ENCODE results near the gene NR5A2.
A peak's percentile ranks its signal among the peaks of the same experiment; 100 is the strongest.

Gene NR5A2

GRCh38 chr1:200152336-200152735 lies 124.8 kb downstream of the NR5A2 start:
- TF ChIP-seq, protein P1, sequence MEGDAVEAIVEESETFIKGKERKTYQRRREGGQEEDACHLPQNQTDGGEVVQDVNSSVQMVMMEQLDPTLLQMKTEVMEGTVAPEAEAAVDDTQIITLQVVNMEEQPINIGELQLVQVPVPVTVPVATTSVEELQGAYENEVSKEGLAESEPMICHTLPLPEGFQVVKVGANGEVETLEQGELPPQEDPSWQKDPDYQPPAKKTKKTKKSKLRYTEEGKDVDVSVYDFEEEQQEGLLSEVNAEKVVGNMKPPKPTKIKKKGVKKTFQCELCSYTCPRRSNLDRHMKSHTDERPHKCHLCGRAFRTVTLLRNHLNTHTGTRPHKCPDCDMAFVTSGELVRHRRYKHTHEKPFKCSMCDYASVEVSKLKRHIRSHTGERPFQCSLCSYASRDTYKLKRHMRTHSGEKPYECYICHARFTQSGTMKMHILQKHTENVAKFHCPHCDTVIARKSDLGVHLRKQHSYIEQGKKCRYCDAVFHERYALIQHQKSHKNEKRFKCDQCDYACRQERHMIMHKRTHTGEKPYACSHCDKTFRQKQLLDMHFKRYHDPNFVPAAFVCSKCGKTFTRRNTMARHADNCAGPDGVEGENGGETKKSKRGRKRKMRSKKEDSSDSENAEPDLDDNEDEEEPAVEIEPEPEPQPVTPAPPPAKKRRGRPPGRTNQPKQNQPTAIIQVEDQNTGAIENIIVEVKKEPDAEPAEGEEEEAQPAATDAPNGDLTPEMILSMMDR (IDR thresholded peaks at IDR 0.05; ENCODE audit: low read length) = no peak
- no peak for TF ChIP-seq EZH2 (IDR thresholded peaks at IDR 0.05; ENCODE audit: borderline replicate concordance, low read length)
- Histone ChIP-seq H3K27me3 (ENCODE audit: insufficient read depth, low read length) (no peaks in the 10 kb centered on the region), H3K79me2 (ENCODE audit: insufficient read depth, low read length) (no peaks in the 10 kb centered on the region), H3K4me2 (ENCODE audit: low read length) (no peak overlapping the region), H2AFZ (ENCODE audit: low read length) (no peak overlapping the region), H3K27ac (ENCODE audit: low read depth, low read length, poor library complexity, severe bottlenecking) (peak overlapping the region; percentile 90), H4K20me1 (ENCODE audit: insufficient read depth, low read length) (no peaks in the 10 kb centered on the region), H3K4me1 (ENCODE audit: insufficient read depth, low read length, severe bottlenecking) (peaks cover 57% of the 10 kb centered on the region), H3K9ac (ENCODE audit: low read length) (no peak overlapping the region), H3K4me3 (ENCODE audit: low read depth, low read length, poor library complexity, severe bottlenecking) (no peak overlapping the region), H3K36me3 (ENCODE audit: insufficient read depth, low read length) (no peaks in the 10 kb centered on the region), H3K9me2 (ENCODE audit: low read depth, low read length) (no peaks in the 10 kb centered on the region), H3F3A (ENCODE audit: insufficient read depth, low read length) (0 out of 2 replicates have a peak, but pooled peaks cover 2% of the 10 kb centered on the region), H3K9me3 (ENCODE audit: low read length) (no peaks in the 10 kb centered on the region)

DNA sequence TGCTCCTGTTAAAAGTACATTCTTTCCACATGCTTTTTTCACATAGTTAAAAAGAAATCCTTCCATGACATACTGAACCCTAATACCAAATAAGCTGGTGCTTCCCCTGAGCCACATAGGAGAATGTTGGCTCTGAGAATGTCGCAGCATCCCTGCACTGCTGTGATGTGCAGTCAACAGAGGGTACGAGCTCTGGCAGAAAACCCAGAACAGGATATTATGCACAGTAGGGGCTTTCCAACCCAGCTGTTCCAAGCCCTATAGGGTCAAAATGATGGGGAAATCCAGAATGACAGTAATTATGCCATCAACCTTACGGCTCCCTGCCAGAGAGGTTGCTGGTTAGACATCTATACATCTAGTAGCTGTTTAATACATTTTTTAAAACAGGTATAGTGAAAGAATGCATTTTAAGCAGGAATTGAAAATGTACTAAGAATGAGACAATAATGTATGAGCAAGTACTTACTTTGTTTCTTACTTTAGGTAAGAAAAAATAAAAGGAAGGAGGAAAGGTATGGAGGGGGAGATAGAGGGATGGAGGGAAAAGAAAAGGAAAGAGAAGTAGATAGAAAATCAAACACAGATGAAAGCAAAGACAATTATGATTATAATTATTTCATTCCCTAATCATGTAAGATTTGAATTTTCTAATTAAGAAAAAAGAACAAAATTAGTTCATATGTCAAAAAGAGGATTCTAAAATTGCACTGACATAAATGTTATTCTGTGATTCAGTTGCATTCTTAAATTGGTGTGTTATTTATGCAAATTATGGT lies 126.0 kb downstream of the NR5A2 start:
- Histone ChIP-seq H3K27ac (ENCODE audit: low read depth, low read length, poor library complexity, severe bottlenecking) (peak overlapping the region; percentile 90), H4K20me1 (ENCODE audit: insufficient read depth, low read length) (no peaks in the 10 kb centered on the region), H3K79me2 (ENCODE audit: insufficient read depth, low read length) (no peaks in the 10 kb centered on the region), H3K4me2 (ENCODE audit: low read length) (peak overlapping the region; percentile 26), H3K27me3 (ENCODE audit: insufficient read depth, low read length) (no peaks in the 10 kb centered on the region), H3K4me3 (ENCODE audit: low read depth, low read length, poor library complexity, severe bottlenecking) (no peak overlapping the region), H3F3A (ENCODE audit: insufficient read depth, low read length) (0 out of 2 replicates have a peak, but pooled peaks cover 2% of the 10 kb centered on the region), H3K4me1 (ENCODE audit: insufficient read depth, low read length, severe bottlenecking) (peaks cover 62% of the 10 kb centered on the region), H3K9ac (ENCODE audit: low read length) (no peak overlapping the region; the same call in 1 of the 2 replicates), H3K36me3 (ENCODE audit: insufficient read depth, low read length) (no peaks in the 10 kb centered on the region), H2AFZ (ENCODE audit: low read length) (0 out of 2 replicates have a peak overlapping the region, but pooled peaks have one; percentile 35), H3K9me2 (ENCODE audit: low read depth, low read length) (no peaks in the 10 kb centered on the region), H3K9me3 (ENCODE audit: low read length) (no peaks in the 10 kb centered on the region)
- TF ChIP-seq, protein P1 (IDR thresholded peaks at IDR 0.05; ENCODE audit: low read length) = no peak
- no peak for TF ChIP-seq EZH2 (IDR thresholded peaks at IDR 0.05; ENCODE audit: borderline replicate concordance, low read length)

DNA sequence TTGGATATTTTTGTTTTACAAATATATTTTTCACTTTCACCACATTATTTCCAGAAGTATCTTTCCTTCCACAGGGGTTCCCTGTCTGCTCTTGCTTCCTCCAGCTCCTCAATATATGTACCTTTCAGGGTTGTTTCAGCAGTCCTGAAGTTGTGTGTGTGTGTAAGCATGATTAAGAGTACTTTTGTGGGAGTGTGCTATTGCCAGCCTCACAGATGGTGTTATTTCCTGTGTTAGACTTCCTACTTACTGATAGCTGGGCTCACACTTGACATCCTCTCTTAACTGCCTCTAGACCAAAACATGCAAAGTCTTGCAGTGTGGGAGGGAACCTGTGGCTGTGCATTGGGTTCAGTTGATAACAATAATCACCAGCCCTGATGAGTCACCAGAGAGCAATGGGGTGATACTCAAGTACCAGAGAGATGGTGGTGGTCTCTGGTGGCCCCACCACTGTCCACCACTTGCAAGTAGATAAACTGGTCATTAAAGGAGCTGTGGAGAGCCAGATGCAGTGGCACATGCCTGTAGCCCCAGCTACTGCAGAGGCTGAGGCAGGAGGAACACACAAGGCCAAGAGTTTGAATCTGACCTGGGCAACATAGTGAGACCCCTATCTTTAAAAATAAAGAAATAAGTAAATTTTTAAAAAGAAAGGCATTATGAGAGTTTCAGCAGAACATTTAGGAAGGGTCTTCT lies 126.7 kb downstream of the NR5A2 start:
- Histone ChIP-seq H3K27me3 (ENCODE audit: insufficient read depth, low read length) (no peaks in the 10 kb centered on the region), H3K4me3 (ENCODE audit: low read depth, low read length, poor library complexity, severe bottlenecking) (no peak overlapping the region), H3K9me2 (ENCODE audit: low read depth, low read length) (no peaks in the 10 kb centered on the region), H2AFZ (ENCODE audit: low read length) (no peak overlapping the region), H3K27ac (ENCODE audit: low read depth, low read length, poor library complexity, severe bottlenecking) (peak overlapping the region; percentile 90), H3F3A (ENCODE audit: insufficient read depth, low read length) (0 out of 2 replicates have a peak, but pooled peaks cover 2% of the 10 kb centered on the region), H4K20me1 (ENCODE audit: insufficient read depth, low read length) (no peaks in the 10 kb centered on the region), H3K9ac (ENCODE audit: low read length) (no peak overlapping the region), H3K4me1 (ENCODE audit: insufficient read depth, low read length, severe bottlenecking) (peaks cover 58% of the 10 kb centered on the region), H3K9me3 (ENCODE audit: low read length) (no peaks in the 10 kb centered on the region), H3K36me3 (ENCODE audit: insufficient read depth, low read length) (no peaks in the 10 kb centered on the region), H3K79me2 (ENCODE audit: insufficient read depth, low read length) (no peaks in the 10 kb centered on the region), H3K4me2 (ENCODE audit: low read length) (peak overlapping the region; percentile 26; the same call in 1 of the 2 replicates)
- TF ChIP-seq, protein P1 (IDR thresholded peaks at IDR 0.05; ENCODE audit: low read length) = no peak
- no peak for TF ChIP-seq EZH2 (IDR thresholded peaks at IDR 0.05; ENCODE audit: borderline replicate concordance, low read length)

All from OCI-LY1 (cell line).